GM18873 (cell line): Measurements from ENCODE around the gene FZR1.
"Not testable (repeated sequence)": the region's sequence is repeated elsewhere in the genome, so short reads cannot be mapped to it uniquely, and the experiment has no call there.

Experiments
- ATAC-seq: cut with Tn5 transposase; IDR thresholded peaks from one replicate; pipeline ENCODE4 v1.9.1; 2021; ENCODE audit warnings: mild to moderate bottlenecking, moderate library complexity, moderate number of reproducible peaks; ENCODE audit not compliant: unreplicated experiment, low FRiP score

FZR1 gene

DNA sequence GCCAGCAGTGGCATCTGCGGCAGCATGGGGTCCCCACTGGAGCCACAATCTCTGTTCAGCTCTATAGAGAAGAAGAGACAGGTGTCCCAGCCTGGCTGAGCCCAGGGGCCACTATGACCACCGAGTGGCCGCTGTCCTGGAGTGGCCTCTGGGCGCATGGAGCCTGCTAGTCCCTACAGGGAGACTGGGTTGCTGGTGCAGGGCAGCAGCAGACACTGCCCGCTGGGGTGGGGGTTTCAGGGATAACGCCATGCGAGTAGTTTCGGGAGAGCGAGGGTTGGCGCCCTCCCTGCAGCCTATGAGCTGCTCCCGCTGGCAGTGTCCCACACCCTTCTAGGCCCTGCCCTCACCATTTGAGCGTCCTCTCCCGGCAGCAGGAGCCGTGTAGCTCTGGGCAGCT is 22.0 kb downstream of the FZR1 start:
- no peak for ATAC-seq

DNA sequence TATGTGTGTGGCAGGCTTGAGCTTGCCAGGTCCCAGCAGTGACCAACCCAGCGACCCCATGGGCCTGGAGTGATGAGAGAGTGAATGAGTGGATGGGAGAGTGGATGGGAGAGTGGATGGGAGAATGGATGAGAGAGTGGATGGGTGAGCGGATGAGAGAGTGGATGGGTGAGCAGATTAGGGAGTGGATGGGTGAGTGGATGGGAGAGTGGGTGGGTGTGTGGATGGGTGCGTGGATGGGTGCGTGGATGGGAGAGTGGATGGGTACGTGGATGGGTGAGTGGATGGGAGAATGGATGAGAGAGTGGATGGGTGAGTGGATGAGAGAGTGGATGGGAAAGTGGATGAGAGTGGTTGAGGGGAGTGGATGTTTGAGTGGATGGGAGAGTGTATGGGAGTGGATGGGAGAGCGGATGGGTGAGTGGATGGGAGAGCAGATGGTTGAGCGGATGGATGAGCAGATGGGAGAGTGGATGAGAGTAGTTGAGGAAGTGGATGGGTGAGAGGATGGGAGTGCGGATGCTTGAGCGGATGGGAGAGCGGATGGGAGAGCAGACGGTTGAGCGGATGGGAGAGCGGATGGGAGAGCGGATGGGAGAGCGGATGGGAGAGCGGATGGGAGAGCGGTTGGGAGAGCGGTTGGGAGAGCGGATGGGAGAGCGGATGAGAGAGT is 22.6 kb downstream of the FZR1 start:
- ATAC-seq: no peak

DNA sequence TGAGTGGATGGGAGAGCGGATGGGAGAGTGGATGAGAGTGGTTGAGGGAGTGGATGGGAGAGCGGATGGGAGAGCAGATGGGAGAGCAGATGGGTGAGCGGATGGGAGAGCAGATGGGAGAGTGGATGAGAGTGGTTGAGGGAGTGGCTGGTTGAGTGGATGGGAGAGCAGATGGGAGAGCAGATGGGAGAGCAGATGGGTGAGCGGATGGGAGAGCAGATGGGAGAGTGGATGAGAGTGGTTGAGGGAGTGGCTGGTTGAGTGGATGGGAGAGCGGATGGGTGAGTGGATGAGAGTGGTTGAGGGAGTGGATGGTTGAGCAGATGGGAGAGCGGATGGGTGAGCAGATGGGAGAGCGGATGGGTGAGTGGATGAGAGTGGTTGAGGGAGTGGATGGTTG is 23.2 kb downstream of the FZR1 start:
- not testable (repeated sequence) for ATAC-seq

DNA sequence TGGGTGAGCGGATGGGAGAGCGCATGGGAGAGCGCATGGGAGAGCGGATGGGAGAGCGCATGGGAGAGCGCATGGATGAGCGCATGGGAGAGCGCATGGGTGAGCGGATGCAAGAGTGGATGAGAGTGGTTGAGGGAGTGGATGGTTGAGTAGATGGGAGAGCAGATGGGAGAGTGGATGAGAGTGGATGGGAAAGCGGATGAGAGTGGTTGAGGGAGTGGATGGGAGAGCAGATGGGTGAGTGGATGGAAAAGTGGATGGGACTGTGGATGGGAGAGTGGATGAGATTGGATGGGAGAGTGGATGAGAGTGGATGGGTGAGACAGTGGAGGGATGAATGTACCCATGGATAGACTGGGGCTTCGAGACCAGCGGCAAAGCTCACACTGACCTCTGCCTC is 24.3 kb downstream of the FZR1 start:
- no peak for ATAC-seq

DNA sequence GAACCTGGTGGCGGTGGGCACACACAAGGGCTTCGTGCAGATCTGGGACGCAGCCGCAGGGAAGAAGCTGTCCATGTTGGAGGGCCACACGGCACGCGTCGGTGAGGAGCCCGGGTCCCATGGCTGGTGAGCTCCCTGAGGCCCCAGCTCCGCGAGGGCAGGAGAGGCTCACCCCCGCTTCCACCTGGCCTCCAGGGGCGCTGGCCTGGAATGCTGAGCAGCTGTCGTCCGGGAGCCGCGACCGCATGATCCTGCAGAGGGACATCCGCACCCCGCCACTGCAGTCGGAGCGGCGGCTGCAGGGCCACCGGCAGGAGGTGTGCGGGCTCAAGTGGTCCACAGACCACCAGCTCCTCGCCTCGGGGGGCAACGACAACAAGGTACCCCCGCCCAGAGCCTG is 25.6 kb downstream of the FZR1 start:
- no peak for ATAC-seq

DNA sequence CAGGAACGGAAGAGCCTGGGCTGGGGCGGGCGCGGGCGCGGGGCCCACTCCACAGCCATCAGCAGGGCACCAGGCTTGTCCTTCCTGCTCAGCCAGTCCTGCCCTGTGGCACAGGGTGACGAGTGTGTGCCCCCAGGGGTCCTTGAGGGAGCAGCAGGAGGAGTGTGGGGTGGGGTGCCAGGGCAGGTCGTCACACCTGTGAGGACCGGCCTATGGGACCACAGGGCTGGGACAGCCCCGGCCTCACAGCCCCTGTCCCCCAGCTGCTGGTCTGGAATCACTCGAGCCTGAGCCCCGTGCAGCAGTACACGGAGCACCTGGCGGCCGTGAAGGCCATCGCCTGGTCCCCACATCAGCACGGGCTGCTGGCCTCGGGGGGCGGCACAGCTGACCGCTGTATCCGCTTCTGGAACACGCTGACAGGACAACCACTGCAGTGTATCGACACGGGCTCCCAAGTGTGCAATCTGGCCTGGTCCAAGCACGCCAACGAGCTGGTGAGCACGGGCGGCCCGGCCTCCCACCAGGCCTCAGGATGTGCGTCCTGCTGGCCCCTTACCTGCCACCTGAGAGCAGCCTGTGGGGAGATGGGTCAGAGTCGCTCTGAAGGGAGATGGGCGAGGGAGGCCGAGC is 26.2 kb downstream of the FZR1 start:
- ATAC-seq: no peak

DNA sequence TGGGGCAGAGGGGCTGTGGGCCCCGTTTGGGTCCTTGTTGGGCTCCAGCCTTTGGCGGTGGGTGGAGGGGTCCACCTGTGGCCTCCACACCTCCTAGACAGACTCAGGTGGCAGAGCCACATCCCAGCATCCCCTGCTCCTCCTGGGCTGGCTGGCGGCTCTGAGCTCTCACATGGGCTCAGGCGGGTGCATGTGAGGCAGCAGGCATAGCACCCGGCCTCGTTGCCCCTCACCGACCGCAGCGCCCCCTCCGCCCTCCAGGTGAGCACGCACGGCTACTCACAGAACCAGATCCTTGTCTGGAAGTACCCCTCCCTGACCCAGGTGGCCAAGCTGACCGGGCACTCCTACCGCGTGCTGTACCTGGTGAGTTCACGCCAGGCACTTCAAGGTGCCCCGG is 26.9 kb downstream of the FZR1 start:
- ATAC-seq: no peak

DNA sequence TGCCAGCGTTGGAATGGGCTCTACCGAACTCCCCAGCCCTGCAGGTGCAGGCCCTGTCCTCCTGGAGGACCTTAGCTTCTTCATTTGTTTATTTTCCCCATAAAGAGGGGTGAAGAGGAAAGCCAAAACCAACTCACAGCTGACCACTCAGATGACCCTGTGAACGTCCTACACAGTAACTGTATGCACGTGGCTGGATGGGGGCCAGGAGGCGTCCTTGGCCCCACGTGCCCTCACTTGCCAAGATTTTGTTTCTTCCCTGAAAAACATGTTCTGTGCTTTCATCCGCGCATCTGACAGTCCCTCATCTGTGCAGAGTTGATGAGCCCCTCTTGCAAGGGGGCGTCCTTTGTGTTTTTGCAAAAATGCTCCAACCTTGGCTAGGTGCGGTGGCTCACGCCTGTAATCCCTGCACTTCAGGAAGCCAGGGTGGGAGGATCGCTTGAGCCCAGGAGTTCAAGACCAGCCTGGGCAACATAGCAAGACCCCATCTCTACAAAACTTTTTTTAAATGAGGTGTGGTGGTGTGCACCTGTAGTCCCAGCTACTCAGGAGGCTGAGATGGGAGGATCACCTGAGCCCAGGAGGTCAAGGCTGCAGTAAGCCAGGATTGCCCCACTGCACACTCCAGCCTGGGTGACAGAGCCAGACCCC is 27.6 kb downstream of the FZR1 start:
- ATAC-seq: no peak

DNA sequence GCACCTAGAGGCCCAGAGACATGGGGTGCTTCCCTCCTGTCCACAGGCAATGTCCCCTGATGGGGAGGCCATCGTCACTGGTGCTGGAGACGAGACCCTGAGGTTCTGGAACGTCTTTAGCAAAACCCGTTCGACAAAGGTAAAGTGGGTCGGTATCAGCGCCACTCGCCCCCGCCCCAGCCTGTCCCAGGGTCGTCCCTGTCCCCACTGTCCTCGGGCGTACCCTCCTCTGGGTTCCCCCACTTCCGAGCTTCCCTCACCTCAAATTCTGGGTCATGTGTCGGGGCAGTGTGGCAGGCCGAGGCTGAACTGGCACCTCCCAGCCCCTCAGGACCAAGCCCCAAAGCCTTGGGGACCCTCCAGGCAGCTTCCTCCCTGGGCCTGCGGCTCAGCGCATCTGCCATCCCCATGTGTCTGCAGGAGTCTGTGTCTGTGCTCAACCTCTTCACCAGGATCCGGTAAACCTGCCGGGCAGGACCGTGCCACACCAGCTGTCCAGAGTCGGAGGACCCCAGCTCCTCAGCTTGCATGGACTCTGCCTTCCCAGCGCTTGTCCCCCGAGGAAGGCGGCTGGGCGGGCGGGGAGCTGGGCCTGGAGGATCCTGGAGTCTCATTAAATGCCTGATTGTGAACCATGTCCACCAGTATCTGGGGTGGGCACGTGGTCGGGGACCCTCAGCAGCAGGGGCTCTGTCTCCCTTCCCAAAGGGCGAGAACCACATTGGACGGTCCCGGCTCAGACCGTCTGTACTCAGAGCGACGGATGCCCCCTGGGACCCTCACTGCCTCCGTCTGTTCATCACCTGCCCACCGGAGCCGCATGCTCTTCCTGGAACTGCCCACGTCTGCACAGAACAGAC is 28.5 kb downstream of the FZR1 start:
- no peak for ATAC-seq

DNA sequence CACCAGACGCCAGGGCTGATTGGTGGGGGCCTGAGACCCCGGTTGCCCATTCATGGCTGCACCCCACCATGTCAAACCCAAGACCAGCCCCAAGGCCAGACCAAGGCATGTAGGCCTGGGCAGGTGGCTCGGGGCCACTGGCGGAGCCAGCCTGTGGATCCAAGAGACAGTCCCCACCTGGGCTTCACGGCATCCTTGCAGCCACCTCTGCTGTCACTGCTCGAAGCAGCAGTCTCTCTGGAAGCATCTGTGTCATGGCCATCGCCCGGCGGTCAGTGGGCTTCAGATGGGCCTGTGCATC is 29.1 kb downstream of the FZR1 start:
- no peak for ATAC-seq

DNA sequence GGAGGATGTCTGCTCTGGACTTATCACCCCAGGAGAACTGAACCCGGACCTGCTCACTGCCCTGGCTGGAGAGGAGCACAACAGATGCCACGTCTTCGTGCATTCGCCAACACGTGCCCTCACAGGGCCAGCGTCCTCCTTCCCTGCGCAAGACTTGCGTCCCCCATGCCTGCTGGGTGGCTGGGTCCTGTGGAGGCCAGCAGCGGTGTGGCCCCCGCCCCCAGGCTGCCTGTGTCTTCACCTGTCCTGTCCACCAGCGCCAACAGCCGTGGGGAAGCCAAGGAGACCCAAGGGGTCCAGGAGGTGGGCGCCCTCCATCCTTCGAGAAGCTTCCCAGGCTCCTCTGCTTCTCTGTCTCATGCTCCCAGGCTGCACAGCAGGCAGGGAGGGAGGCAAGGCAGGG is 29.5 kb downstream of the FZR1 start:
- ATAC-seq: no peak

DNA sequence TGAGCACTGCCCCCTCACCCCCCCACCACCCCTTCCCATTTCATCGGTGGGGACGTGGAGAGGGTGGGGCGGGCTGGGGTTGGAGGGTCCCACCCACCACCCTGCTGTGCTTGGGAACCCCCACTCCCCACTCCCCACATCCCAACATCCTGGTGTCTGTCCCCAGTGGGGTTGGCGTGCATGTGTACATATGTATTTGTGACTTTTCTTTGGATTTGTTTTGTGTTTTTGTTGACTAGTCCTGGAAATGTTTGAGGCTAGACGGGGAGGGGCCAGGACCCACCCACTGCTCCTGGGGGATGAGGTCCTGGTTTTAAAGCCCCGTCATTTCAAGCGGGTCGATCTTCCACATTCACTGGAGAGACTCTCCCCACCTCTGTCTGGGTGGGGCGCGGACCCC is 29.9 kb downstream of the FZR1 start:
- no peak for ATAC-seq

DNA sequence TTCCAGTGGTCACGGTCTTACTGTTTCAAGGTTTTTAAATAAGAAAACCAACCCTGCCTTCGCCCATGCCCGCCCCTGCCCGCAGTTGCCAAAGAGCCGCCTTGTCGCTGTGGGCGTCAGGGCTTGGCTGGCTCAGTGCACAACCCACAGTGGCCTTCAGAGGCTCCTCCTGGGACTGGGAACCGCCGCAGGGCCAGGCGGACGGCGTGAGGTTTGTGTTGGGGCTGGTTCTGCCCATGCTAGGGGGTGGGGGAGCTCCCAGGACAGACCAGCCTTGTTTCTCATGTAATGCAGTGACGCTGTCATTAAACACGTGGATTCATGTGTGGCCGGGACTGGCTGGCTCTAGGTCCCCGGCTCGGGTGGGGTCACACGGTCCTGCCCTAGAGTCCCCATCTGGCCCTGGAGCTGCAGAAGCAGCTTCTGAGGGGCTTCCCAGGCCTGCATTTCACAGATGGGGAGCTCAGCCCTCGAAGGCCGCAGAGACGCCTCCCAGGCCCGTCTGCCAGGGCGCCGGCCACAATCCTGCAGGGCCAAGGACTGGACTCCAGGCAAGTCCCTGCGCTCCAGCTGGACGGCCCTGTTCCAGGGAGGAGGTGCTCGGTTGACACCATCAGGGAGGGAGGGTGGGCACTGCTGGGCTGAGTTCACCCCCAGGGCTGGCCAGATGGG is 30.5 kb downstream of the FZR1 start:
- no peak for ATAC-seq

DNA sequence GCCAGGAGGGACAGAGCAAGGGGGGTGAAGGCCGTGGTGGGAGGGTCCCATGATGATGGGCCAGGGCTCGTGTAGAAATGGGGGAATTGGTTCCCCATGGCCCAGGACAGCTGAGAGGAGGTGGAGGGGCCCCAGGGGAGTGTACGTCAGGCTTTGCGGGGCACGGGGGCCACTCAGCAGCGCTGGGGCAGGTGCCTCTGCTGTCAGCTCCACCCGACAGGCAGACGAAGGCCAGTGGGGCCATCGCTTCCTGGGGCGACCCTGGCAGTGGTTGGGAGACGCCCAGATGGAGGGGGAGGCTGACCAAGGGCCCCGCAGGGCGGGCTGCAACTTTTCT is 31.0 kb downstream of the FZR1 start:
- no peak for ATAC-seq

DNA sequence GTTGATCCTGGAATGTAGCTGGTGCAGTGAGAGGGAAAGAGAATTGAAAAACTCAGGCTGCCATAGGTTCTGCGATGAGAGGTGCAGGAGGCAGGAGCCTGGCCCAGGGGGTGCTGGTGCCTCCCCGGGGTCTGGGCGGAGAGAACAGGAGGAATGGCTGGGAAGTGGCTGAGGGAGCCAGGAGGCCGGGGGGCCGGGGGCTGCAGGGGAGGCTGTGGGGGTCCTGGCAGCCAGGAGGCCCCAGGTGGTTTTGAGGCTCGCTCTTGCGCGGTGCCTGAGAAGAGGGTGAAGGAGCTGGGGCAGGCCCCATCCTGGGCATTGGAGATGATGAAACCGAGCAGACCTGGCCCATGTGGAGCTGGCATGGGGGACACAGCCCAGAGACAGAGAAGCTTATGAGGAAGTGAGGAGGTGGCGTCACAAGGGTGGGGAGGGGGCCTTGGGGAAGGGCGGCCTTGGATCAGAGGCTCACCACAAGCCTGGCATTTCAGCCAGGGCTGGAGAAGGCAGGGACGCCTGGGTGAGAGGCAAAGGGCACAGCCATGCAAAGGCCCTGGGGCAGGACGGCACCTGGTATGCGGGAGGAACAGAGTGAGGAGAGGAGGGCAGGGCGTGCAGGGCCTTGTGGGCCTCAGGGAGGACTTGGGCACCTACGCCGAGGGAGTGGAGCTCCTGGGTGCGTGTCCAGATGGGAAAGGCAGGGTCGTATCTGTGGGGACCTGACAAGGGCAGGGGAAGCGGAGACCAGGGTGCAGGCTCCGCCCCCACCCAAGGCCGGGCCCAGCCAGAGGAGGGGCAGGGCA is 31.5 kb downstream of the FZR1 start:
- ATAC-seq: no peak

DNA sequence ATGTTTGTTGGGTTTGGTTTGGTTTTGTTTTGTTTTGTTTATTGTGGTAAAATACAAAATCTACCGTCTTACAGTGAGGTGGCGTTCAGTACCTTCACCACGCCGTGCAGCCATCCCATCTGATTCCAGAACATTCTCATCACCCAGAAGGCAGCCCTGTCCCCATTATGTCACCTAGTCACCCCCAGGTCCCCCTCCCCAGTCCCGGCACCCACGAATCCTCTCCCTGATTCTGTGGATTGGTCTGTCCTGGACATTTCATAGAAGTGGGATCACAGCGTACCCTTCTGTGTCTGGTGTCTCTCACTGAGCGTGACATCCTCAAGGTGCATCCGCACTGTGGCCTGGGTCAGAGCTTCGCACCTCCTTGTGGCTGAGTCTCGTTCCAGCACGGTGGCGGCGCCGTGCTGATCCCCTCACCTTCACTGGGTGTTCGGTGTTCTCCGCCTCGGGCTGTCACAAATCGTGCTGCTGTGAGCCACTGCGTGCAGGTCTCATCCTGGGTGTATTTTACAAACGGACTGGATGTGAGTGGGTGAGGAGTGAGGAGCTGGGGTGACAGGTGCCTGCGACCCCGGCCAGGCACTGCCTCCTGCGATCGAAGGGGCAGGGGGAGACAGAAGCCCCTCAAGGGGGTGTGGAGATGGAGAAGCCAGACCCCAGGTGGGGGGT is 32.3 kb downstream of the FZR1 start:
- no peak for ATAC-seq

DNA sequence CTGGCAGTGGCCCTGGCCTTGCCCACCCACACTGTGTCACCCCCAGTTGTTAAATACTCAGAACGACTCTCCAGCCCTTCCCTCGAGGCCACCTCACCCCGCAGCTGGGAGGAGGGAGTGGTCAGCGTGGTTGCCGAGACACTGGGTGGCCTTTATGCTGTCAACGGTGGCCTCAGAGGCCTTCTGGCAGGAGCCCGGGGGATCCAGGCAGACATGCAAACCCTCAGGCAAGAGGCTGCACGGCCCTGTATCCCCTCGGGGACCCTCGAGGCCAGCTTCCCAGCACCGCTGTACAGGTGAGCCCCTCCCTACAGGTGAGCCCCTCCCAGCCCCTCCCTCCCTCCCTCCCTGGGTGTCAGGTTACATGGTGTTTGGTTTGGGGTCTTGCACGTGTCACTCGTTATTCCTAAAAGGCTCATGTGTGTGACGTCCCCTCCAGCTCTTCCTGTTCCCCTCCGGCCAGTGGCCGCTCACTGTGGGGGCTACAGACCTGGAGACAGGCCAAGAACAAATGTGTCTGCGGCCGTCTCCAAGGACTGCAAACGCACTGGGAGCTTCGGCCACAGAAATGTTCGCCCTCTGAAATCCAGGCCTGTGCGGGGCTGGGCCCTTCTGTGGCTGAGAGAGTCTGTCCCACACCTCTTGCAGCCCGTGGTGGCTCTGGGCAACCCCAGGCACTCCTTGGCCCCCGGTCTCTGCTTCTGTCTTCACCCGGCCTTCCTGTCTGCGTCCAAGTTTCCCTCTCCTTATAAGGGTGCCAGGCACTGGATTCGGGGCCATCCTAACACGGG is 33.0 kb downstream of the FZR1 start, which contains the start of gene TEKTIP1:
Gene TEKTIP1 (plus strand): TSS at position 210 of the 791 bp plus-strand sequence. CDS start 4 bp downstream, at position 214.
- ATAC-seq: no peak

DNA sequence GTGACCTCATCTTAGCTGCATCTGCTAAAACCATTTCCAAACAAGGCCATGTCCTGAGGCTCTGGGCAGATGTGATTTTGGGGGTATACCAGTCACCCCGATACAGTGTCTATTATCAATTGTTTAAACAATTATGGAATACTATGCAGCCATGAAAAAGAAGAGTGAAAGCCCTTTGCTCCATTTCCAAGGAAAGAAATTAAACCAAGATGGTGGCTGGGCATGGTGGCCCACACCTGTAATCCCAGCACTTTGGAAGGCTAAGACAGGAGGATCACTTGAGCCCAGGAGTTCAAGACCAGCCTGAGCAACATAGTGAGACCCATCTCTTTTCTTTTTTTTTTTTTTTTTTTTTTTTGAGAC is 33.6 kb downstream of the FZR1 start:
- no peak for ATAC-seq
